Measurements from ENCODE around the gene NEK6.

The NEK6 gene

GRCh38 chr9:124345751-124346281, 88.1 kb downstream of the NEK6 start:
- no peaks in the 10 kb centered on the region for H3K36me3 ChIP-seq (ENCODE audit: insufficient read depth)

GRCh38 chr9:124346347-124347163, 88.8 kb downstream of the NEK6 start:
- no peaks in the 10 kb centered on the region for H3K36me3 ChIP-seq (ENCODE audit: insufficient read depth)
- H3K79me2 ChIP-seq (ENCODE audit: insufficient read depth, low read depth) = no peaks in the 10 kb centered on the region
- H3K27ac ChIP-seq = no peak overlapping the region
- H3K4me2 ChIP-seq = no peak overlapping the region
- no peak overlapping the region for H3K9ac ChIP-seq
- no peak for TF ChIP-seq CTCF (conservative IDR thresholded peaks at IDR 0.05; ENCODE audit: low read depth, low read length)
- H4K20me1 ChIP-seq (ENCODE audit: insufficient read depth) = no peaks in the 10 kb centered on the region
- H3K4me3 ChIP-seq (IDR thresholded peaks at IDR 0.05; ENCODE audit: insufficient read depth, low read depth, low read length) = no peak overlapping the region
- H3K27me3 ChIP-seq (ENCODE audit: insufficient read depth, low read depth) = no peaks in the 10 kb centered on the region
- H3K4me1 ChIP-seq (ENCODE audit: low read depth, poor library complexity, severe bottlenecking) = no peaks in the 10 kb centered on the region
- no peak overlapping the region for H2AFZ ChIP-seq (ENCODE audit: low read depth)

More at GRCh38 chr9:124345751-124346281, 88.1 kb downstream of the NEK6 start:
- Histone ChIP-seq H3K4me3 (IDR thresholded peaks at IDR 0.05; ENCODE audit: insufficient read depth, low read depth, low read length) (no peak overlapping the region), H4K20me1 (ENCODE audit: insufficient read depth) (no peaks in the 10 kb centered on the region), H2AFZ (ENCODE audit: low read depth) (no peak overlapping the region), H3K4me2 (no peak overlapping the region), H3K4me1 (ENCODE audit: low read depth, poor library complexity, severe bottlenecking) (no peaks in the 10 kb centered on the region), H3K79me2 (ENCODE audit: insufficient read depth, low read depth) (no peaks in the 10 kb centered on the region), H3K27ac (no peak overlapping the region), H3K9ac (no peak overlapping the region), H3K27me3 (ENCODE audit: insufficient read depth, low read depth) (no peaks in the 10 kb centered on the region)
- TF ChIP-seq CTCF (conservative IDR thresholded peaks at IDR 0.05; ENCODE audit: low read depth, low read length) = no peak

- no peak overlapping the region for H2AFZ ChIP-seq (ENCODE audit: low read depth)
- H4K20me1 ChIP-seq (ENCODE audit: insufficient read depth) = no peaks in the 10 kb centered on the region
- no peak overlapping the region for H3K4me2 ChIP-seq
- no peaks in the 10 kb centered on the region for H3K79me2 ChIP-seq (ENCODE audit: insufficient read depth, low read depth)
- H3K4me3 ChIP-seq (IDR thresholded peaks at IDR 0.05; ENCODE audit: insufficient read depth, low read depth, low read length) = no peak overlapping the region
- H3K27ac ChIP-seq = no peak overlapping the region
- H3K27me3 ChIP-seq (ENCODE audit: insufficient read depth, low read depth) = no peaks in the 10 kb centered on the region
- H3K4me1 ChIP-seq (ENCODE audit: low read depth, poor library complexity, severe bottlenecking) = no peaks in the 10 kb centered on the region
- H3K9ac ChIP-seq = no peak overlapping the region
- no peak for TF ChIP-seq CTCF (conservative IDR thresholded peaks at IDR 0.05; ENCODE audit: low read depth, low read length)
- no peaks in the 10 kb centered on the region for H3K36me3 ChIP-seq (ENCODE audit: insufficient read depth)
Measured at GRCh38 chr9:124347206-124347967, 89.6 kb downstream of the NEK6 start.

GRCh38 chr9:124347968-124348358, 90.2 kb downstream of the NEK6 start:
- Histone ChIP-seq H3K27ac (no peak overlapping the region), H2AFZ (ENCODE audit: low read depth) (no peak overlapping the region), H3K9ac (no peak overlapping the region), H3K4me3 (IDR thresholded peaks at IDR 0.05; ENCODE audit: insufficient read depth, low read depth, low read length) (no peak overlapping the region), H3K4me2 (no peak overlapping the region), H3K79me2 (ENCODE audit: insufficient read depth, low read depth) (no peaks in the 10 kb centered on the region), H3K27me3 (ENCODE audit: insufficient read depth, low read depth) (no peaks in the 10 kb centered on the region), H3K4me1 (ENCODE audit: low read depth, poor library complexity, severe bottlenecking) (no peaks in the 10 kb centered on the region), H4K20me1 (ENCODE audit: insufficient read depth) (no peaks in the 10 kb centered on the region), H3K36me3 (ENCODE audit: insufficient read depth) (no peaks in the 10 kb centered on the region)
- no peak for TF ChIP-seq CTCF (conservative IDR thresholded peaks at IDR 0.05; ENCODE audit: low read depth, low read length)

Measured in KMS-11 (cell line).